Measurements from ENCODE around the gene RPL29. TPM values are rescaled to one million over a fixed set of nuclear protein-coding genes. Genes with fewer than 3 reads are reported as not detected.

Gene RPL29
- total and polyA plus RNA-seq, 2 of the 13 experiments (the other 11 are each of a cell fraction or from before 2014, with no cell fraction given), result 1,348 to 2,263 TPM

DNA sequence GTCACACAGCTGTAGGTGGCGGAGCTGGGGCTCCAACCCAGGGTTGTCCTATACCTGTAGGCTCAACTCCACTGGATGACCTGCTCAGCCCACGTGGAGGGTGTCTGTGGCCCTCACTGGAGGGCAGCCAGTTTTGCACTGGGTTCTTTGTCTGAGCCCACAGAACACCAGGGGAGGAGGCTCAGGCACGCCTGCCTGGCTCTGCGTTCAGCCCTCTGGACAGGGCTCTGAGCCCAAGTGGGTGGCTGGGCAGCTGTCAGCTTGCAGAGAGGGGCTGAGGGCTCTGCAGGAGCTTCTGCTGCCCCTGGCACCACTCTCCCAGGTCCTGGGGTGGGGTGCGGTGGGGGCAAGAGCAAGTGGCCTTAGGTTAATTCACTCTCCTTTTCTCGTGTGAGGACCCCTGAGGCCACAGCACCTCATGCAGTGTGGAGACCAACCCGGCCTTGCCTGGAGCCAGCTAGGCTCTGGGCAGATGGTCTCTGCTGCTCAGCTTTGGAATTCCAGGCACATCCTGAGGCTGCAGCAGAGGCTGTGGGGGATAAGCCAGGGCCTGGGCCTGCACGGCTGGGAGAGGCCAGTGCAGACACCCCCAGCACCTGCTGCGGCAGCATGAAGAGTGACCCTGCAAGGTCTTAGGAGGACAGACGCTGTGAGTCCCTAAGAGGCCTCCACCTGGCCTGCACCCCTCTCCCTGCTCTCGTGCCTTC, 37.2 kb upstream of the RPL29 start:
- ATAC-seq, result peak; percentile 49
- H3K27ac ChIP-seq (ENCODE audit: extremely low read length, insufficient read depth, low read length), result peak overlapping the region; percentile 16
- peak overlapping the region; percentile 19; the same call in 1 of the 2 replicates for H3K9ac ChIP-seq (ENCODE audit: insufficient read depth, low read depth, low read length)
- H3K4me2 ChIP-seq (ENCODE audit: low read depth, low read length), result peak overlapping the region; percentile 78
- ChIA-PET POLR2A (interaction anchor here (0.6 to 1.8 kb wide), 5 partner anchors 14 to 50 kb away, joined by 3 to 7 read pairs (median 4); partner anchors contain the start of genes ACY1 and RPL29), CTCF (ENCODE audit: low intra/inter-chr PET ratio, low total read pairs) (no interaction called here)
- intact Hi-C loops (cut with micrococcal nuclease; ENCODE audit: unreplicated experiment), result no loop called here
- WGBS (ENCODE audit: low lambda C conversion rate), result 13% methylated on average over 5 of the region's 11 CpGs
- peak overlapping the region in 2 of 3 experiments; percentile 19 to 36; a peak in 2 of 6 replicates for H3K4me3 ChIP-seq (replicated peaks in 1 of 3; ENCODE audit: insufficient read depth in 1 of 3, low read depth in 2 of 3, low read length in 3 of 3)
- in situ Hi-C loops (cut with HindIII; ENCODE audit: extremely low pct_ligation_motif_present, low pct_unique_long_range_greater_than_20kb), result no loop called here
- no peaks in the 10 kb centered on the region for H3K79me2 ChIP-seq (ENCODE audit: insufficient read depth, low read length)
- H3K36me3 ChIP-seq (replicated peaks in 1 of 2; ENCODE audit: control insufficient read depth in 1 of 2, insufficient read depth in 2 of 2, low read length in 2 of 2), result no peaks in the 10 kb centered on the region
- no peak overlapping the region for H2AFZ ChIP-seq (ENCODE audit: low read length)
- no TSS peak for BruUV-seq (replicated peaks)
- H3K27me3 ChIP-seq (ENCODE audit: control insufficient read depth in 1 of 2, insufficient read depth in 2 of 2, low read length in 2 of 2), result 0 out of 5 replicates have a peak, but pooled peaks cover 0 to 1% of the 10 kb centered on the region in 2 experiments
- no peak for FAIRE-seq
- H3K9me3 ChIP-seq (ENCODE audit: low read length), result no peaks in the 10 kb centered on the region
- DNase-seq (ENCODE audit: low spot score), result no peak
- peaks cover 88% of the 10 kb centered on the region for H3K4me1 ChIP-seq (ENCODE audit: insufficient read depth, low read length)
- no peaks in the 10 kb centered on the region for H4K20me1 ChIP-seq (ENCODE audit: insufficient read depth, low read length)
- no peak for TF ChIP-seq ZSCAN9 (CRISPR knock-in tag; IDR thresholded peaks at IDR 0.05; ENCODE audit: borderline replicate concordance)
- TF ChIP-seq KLF16 (CRISPR knock-in tag; IDR thresholded peaks at IDR 0.05), result no peak
- TF ChIP-seq CC2D1A (CRISPR knock-in tag; IDR thresholded peaks at IDR 0.05), result no peak
- TF ChIP-seq, protein P1, sequence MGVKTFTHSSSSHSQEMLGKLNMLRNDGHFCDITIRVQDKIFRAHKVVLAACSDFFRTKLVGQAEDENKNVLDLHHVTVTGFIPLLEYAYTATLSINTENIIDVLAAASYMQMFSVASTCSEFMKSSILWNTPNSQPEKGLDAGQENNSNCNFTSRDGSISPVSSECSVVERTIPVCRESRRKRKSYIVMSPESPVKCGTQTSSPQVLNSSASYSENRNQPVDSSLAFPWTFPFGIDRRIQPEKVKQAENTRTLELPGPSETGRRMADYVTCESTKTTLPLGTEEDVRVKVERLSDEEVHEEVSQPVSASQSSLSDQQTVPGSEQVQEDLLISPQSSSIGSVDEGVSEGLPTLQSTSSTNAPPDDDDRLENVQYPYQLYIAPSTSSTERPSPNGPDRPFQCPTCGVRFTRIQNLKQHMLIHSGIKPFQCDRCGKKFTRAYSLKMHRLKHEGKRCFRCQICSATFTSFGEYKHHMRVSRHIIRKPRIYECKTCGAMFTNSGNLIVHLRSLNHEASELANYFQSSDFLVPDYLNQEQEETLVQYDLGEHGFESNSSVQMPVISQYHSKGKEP (CRISPR knock-in tag; IDR thresholded peaks at IDR 0.05), result no peak
- TF ChIP-seq RCOR2 (CRISPR knock-in tag; IDR thresholded peaks at IDR 0.05), result no peak
- TF ChIP-seq ONECUT2 (CRISPR knock-in tag; IDR thresholded peaks at IDR 0.05), result no peak
- TF ChIP-seq, protein P2, sequence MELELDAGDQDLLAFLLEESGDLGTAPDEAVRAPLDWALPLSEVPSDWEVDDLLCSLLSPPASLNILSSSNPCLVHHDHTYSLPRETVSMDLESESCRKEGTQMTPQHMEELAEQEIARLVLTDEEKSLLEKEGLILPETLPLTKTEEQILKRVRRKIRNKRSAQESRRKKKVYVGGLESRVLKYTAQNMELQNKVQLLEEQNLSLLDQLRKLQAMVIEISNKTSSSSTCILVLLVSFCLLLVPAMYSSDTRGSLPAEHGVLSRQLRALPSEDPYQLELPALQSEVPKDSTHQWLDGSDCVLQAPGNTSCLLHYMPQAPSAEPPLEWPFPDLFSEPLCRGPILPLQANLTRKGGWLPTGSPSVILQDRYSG (CRISPR knock-in tag; IDR thresholded peaks at IDR 0.05), result no peak
- TF ChIP-seq ZNF800 (CRISPR knock-in tag; IDR thresholded peaks at IDR 0.05), result no peak
- no peak for TF ChIP-seq SKI (IDR thresholded peaks at IDR 0.05; ENCODE audit: partially characterized antibody)
- TF ChIP-seq FOXP4 (CRISPR knock-in tag; IDR thresholded peaks at IDR 0.05), result no peak
- no peak for TF ChIP-seq REST (IDR thresholded peaks at IDR 0.05; ENCODE audit: borderline replicate concordance in 1 of 2, low read depth in 1 of 2, low read length in 2 of 2)
- no peak for TF ChIP-seq ZNF260 (CRISPR knock-in tag; IDR thresholded peaks at IDR 0.05; ENCODE audit: borderline replicate concordance, low read depth)
- no peak for TF ChIP-seq TBL1XR1 (IDR thresholded peaks at IDR 0.05; ENCODE audit: borderline replicate concordance, low read length, partially characterized antibody)

Data from HepG2 (cell line).